ENCODE data around the gene MYPOP.
A peak's percentile ranks its signal among the peaks of the same experiment; 100 is the strongest.

MYPOP gene

DNA sequence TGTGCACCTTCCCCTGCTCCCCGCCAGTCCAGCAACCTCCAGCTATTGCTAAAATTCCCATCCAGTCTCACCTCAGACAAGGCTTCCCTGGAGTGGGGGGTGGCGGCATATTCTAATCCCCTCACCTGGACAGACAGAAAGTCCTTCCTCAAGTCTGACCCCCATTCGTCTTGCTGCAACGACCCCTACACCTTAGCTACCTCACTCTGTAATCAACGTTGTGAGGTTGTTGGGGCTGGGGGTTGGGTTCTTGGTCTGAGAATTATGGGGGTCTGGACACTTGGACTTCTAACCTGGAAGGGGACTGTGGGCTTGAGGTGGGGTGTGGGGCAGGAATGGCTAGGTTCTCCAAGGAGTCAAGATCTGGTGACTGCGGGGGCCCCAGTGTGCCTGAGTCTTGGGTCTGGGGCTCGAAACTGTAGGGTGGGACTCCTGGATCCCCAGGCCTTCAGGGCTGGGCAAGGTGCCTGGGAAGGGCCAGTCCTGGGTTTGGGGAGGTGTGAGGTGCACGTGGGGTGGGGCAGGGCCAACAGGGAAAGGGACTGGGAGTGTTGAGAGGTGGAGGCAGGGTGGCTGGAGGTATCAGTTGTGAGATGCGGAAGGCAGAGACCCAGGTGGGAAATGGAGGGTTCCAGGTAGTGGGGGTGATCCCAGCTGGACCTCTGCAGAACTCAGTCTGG lies 37.0 kb downstream of the MYPOP start:
- Histone ChIP-seq H3K27ac (ENCODE audit: low read depth, low read length) (no peak overlapping the region), H3K36me3 (ENCODE audit: control insufficient read depth in 1 of 2, insufficient read depth in 2 of 2, low read length in 2 of 2) (no peaks in the 10 kb centered on the region), H3K9ac (ENCODE audit: low read depth in 1 of 2, low read length in 2 of 2) (peak overlapping the region; percentile 60 to 71), H3K4me1 (ENCODE audit: control insufficient read depth in 1 of 2, insufficient read depth in 2 of 2, low read length in 2 of 2) (peaks cover 5 to 25% of the 10 kb centered on the region in 2 donors), H3K4me3 (ENCODE audit: low read depth in 1 of 2, low read length in 2 of 2) (peak overlapping the region; percentile 72 to 74), H3K27me3 (ENCODE audit: control insufficient read depth in 1 of 2, insufficient read depth in 2 of 2, low read length in 2 of 2) (no peaks in the 10 kb centered on the region), H3K9me3 (ENCODE audit: control insufficient read depth in 1 of 2, low read length in 2 of 2) (no peaks in the 10 kb centered on the region)

DNA sequence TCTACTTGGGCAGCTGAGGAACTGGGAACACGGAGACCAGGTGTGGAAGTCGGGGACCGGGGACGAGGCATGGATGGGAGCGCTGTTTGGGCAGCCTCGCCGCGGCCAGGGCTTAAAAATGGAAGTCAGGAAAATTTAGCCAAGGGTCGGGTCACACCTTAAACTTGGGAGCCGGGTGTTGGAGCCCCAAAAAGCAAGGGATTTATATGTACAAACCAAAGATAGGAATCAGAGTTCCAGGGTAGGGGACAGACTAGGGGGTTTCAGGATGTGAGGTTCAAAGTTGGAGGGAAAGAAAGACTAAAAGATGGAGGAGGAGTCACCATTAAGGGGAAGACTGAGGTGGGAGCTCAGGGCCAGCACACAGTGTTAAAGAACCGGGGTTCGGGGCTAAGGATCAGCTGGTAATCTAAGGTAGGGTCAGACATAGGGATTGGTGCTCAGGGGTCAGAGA lies 37.8 kb downstream of the MYPOP start:
- Histone ChIP-seq H3K9ac (ENCODE audit: low read depth in 1 of 2, low read length in 2 of 2) (peak overlapping the region; percentile 54 to 71), H3K9me3 (ENCODE audit: control insufficient read depth in 1 of 2, low read length in 2 of 2) (no peaks in the 10 kb centered on the region), H3K4me3 (ENCODE audit: low read depth in 1 of 2, low read length in 2 of 2) (peak overlapping the region; percentile 72 to 74), H3K4me1 (ENCODE audit: control insufficient read depth in 1 of 2, insufficient read depth in 2 of 2, low read length in 2 of 2) (peaks cover 5 to 25% of the 10 kb centered on the region in 2 donors), H3K36me3 (ENCODE audit: control insufficient read depth in 1 of 2, insufficient read depth in 2 of 2, low read length in 2 of 2) (peaks cover 0 to 2% of the 10 kb centered on the region in 2 donors), H3K27ac (ENCODE audit: low read depth, low read length) (peak overlapping the region; percentile 31), H3K27me3 (ENCODE audit: control insufficient read depth in 1 of 2, insufficient read depth in 2 of 2, low read length in 2 of 2) (no peaks in the 10 kb centered on the region)

DNA sequence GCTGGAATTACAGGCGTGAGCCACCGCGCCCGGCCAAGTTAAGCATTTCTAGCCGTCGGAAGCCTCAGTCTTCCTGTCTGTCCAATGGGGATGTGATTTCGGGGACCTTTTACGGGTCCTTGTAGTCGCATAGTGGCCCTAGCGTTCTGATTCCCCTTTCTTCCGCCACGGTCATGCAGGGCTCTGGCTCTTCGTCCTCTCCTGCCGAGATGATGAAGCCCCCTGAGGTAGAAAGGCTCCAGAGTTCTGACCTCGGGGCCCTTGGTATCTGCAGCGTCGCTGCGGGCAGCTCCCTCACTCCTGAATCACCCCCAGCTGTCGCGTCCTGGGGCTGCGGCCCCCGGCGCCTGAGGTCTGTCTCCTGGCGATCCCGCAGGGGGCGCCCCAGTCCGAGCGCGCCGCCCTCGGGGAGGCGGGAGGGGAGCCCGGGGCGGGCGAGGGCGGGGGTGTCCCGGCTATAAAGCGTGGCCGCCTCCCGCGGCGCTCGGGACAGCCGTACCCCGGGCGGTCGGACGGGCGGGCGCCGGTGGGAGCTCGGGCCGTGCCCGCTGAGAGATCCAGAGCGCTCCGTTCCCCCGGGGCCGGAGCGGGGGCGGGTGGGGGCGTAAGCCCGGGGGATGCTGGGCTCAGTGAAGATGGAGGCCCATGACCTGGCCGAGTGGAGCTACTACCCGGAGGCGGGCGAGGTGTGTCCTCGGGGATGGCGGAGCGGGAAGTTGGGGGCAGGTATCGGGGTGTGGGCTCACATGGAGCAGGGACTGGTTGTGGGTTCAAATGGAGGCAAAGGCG lies 38.4 kb downstream of the MYPOP start, which contains the start of gene FOXA3:
TSS of gene FOXA3 (plus strand) at position 487 of the 789 bp plus-strand sequence. CDS start at position 618, 131 bp downstream.
- peak within 1 kb of the TSS; percentile 54 to 71 for H3K9ac ChIP-seq (ENCODE audit: low read depth in 1 of 2, low read length in 2 of 2)
- no peaks in the 10 kb centered on the region for H3K27me3 ChIP-seq (ENCODE audit: control insufficient read depth in 1 of 2, insufficient read depth in 2 of 2, low read length in 2 of 2)
- H3K36me3 ChIP-seq (ENCODE audit: control insufficient read depth in 1 of 2, insufficient read depth in 2 of 2, low read length in 2 of 2) = peaks cover 0 to 8% of the 10 kb centered on the region in 2 donors
- peak within 1 kb of the TSS; percentile 72 to 74 for H3K4me3 ChIP-seq (ENCODE audit: low read depth in 1 of 2, low read length in 2 of 2)
- H3K9me3 ChIP-seq (ENCODE audit: control insufficient read depth in 1 of 2, low read length in 2 of 2) = no peaks in the 10 kb centered on the region
- H3K4me1 ChIP-seq (ENCODE audit: control insufficient read depth in 1 of 2, insufficient read depth in 2 of 2, low read length in 2 of 2) = peaks cover 5 to 25% of the 10 kb centered on the region in 2 donors
- peak within 1 kb of the TSS; percentile 31 for H3K27ac ChIP-seq (ENCODE audit: low read depth, low read length)

DNA sequence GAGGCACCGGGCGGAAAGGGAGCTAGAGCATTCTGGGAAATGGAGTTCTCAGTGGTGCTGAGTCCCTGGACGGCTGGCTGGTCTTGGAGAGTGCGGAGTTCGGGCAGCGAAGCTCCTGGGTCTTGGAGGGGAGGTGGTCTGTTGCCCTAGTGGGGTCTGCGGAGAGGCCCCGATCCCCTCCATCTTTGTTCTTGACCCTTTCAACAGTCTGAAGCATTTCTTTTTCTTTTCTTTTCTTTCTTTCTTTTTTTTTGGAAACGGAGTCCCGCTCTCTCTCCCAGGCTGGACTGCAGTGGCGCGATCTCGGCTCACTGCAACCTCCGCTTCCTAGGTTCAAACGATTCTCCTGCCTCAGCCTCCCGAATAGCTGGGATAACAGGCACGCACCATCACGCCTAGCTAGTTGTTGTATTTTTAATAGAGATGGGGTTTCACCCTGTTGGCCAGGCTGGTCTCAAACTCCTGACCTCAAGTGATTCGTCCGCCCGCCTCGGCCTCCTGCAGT lies 39.0 kb downstream of the MYPOP start:
- H3K4me3 ChIP-seq (ENCODE audit: low read depth in 1 of 2, low read length in 2 of 2) = peak overlapping the region; percentile 51 to 74
- H3K4me1 ChIP-seq (ENCODE audit: control insufficient read depth in 1 of 2, insufficient read depth in 2 of 2, low read length in 2 of 2) = peaks cover 5 to 25% of the 10 kb centered on the region in 2 donors
- peak overlapping the region in 1 of 2 donors; percentile 54 for H3K9ac ChIP-seq (ENCODE audit: low read depth in 1 of 2, low read length in 2 of 2)
- H3K36me3 ChIP-seq (ENCODE audit: control insufficient read depth in 1 of 2, insufficient read depth in 2 of 2, low read length in 2 of 2) = peaks cover 0 to 11% of the 10 kb centered on the region in 2 donors
- no peaks in the 10 kb centered on the region for H3K27me3 ChIP-seq (ENCODE audit: control insufficient read depth in 1 of 2, insufficient read depth in 2 of 2, low read length in 2 of 2)
- H3K9me3 ChIP-seq (ENCODE audit: control insufficient read depth in 1 of 2, low read length in 2 of 2) = no peaks in the 10 kb centered on the region
- no peak overlapping the region for H3K27ac ChIP-seq (ENCODE audit: low read depth, low read length)

DNA sequence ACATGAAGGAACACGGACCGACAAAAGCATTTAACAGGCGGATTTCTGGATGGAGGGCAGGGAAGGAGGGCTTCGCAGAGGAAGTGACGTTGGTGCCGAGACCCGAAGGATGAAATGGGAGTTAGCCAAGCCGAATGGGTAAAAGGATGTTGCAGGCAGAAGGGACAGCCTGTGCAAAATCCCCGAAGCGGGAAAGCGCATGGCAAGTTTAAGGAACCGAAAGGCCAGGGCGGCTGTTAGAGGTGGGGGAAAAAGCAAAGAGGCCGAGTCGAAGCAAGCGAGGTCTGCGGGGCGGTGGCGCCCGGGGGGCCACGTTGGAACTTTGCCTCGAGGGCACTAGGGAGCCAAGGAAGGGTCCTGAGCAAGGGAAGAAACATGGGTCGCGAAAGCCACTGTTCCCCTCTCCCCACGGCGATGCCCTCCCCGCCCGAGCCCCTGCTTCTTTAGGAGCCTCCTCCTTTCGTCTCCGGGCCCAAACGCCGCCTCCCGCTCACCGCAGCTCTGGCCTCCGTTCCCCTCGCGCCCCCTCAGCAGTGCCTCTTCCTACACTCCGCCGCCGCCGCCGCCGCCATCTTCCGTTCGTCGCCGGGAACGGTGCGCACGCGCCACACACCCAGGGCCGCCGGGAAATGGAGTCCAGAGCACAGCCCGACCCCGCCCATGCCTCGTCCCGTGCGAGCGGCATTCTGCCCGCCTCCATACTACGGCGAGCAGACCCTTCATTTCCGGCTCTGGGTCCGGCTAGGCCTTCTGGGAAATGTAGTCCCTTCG lies 39.7 kb downstream of the MYPOP start, which contains the start of gene SYMPK:
TSS of gene SYMPK (minus strand) at position 584 of the 771 bp plus-strand sequence. CDS start 8,652 bp downstream, outside the sequence.
- H3K4me1 ChIP-seq (ENCODE audit: control insufficient read depth in 1 of 2, insufficient read depth in 2 of 2, low read length in 2 of 2) = peaks cover 5 to 25% of the 10 kb centered on the region in 2 donors
- H3K27me3 ChIP-seq (ENCODE audit: control insufficient read depth in 1 of 2, insufficient read depth in 2 of 2, low read length in 2 of 2) = no peaks in the 10 kb centered on the region
- H3K27ac ChIP-seq (ENCODE audit: low read depth, low read length) = peak within 1 kb of the TSS; percentile 79
- H3K36me3 ChIP-seq (ENCODE audit: control insufficient read depth in 1 of 2, insufficient read depth in 2 of 2, low read length in 2 of 2) = peaks cover 0 to 17% of the 10 kb centered on the region in 2 donors
- no peaks in the 10 kb centered on the region for H3K9me3 ChIP-seq (ENCODE audit: control insufficient read depth in 1 of 2, low read length in 2 of 2)
- H3K4me3 ChIP-seq (ENCODE audit: low read depth in 1 of 2, low read length in 2 of 2) = peak within 1 kb of the TSS; percentile 99
- peak within 1 kb of the TSS; percentile 96 to 98 for H3K9ac ChIP-seq (ENCODE audit: low read depth in 1 of 2, low read length in 2 of 2)

DNA sequence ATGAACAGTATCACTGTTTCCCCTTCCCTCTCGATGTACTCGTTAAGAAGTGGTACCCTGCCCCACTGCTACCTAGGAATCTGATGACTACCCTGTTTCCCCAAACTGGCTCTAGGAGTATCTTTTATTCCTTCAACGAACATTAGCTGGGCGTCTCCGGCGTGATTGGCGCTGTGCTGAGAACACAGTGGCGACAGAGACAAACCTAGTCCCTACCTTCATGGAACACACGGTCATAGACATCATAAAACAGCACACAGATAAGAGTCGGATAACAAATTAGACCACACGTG lies 40.2 kb downstream of the MYPOP start:
- Histone ChIP-seq H3K4me1 (ENCODE audit: control insufficient read depth in 1 of 2, insufficient read depth in 2 of 2, low read length in 2 of 2) (peaks cover 5 to 25% of the 10 kb centered on the region in 2 donors), H3K27ac (ENCODE audit: low read depth, low read length) (peak overlapping the region; percentile 79), H3K9ac (ENCODE audit: low read depth in 1 of 2, low read length in 2 of 2) (peak overlapping the region; percentile 96 to 98), H3K27me3 (ENCODE audit: control insufficient read depth in 1 of 2, insufficient read depth in 2 of 2, low read length in 2 of 2) (no peaks in the 10 kb centered on the region), H3K36me3 (ENCODE audit: control insufficient read depth in 1 of 2, insufficient read depth in 2 of 2, low read length in 2 of 2) (peaks cover 0 to 18% of the 10 kb centered on the region in 2 donors), H3K9me3 (ENCODE audit: control insufficient read depth in 1 of 2, low read length in 2 of 2) (no peaks in the 10 kb centered on the region), H3K4me3 (ENCODE audit: low read depth in 1 of 2, low read length in 2 of 2) (peak overlapping the region; percentile 99)

DNA sequence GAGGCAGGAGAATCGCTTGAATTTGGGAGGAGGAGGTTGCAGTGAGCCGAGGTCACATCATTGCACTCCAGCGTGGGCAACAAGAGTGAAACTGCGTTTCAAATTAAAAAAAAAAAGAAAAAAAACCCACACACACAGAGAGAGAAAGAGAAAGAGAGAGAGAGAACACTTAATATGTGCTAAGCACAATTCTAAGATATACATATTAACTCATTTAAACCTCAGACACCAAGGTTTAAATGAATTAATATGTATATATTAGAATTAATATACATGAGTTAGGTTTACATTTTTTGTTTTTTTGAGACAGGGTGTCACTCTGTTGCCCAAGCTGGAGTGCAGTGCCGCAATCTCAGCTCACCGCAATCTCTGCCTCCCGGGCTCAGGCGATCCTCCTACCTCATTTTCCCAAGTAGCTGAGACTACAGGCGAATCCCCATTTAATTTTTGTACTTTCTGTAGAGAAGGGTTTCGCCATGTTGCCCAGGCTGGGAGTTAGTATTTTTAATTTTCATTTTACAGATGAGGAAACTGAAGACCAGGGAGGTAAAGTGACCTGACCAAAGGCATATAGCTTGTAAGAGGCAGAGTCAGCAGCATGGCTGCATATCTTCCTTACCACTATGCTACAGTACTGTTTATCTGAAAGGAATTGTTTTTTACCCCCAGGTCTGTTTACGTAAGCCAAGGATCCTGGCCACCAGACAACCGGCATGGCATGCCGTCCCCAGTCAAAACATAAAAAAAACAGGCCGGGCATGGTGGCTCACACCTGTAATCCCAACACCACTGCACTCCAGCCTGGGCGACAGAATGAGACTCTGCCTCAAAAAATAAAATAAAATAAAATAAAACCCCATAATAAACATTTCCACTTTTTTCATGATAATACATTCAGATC lies 41.8 kb downstream of the MYPOP start:
- Histone ChIP-seq H3K9me3 (ENCODE audit: control insufficient read depth in 1 of 2, low read length in 2 of 2) (no peaks in the 10 kb centered on the region), H3K36me3 (ENCODE audit: control insufficient read depth in 1 of 2, insufficient read depth in 2 of 2, low read length in 2 of 2) (peaks cover 0 to 18% of the 10 kb centered on the region in 2 donors), H3K4me3 (ENCODE audit: low read depth in 1 of 2, low read length in 2 of 2) (no peak overlapping the region), H3K4me1 (ENCODE audit: control insufficient read depth in 1 of 2, insufficient read depth in 2 of 2, low read length in 2 of 2) (peaks cover 5 to 25% of the 10 kb centered on the region in 2 donors), H3K9ac (ENCODE audit: low read depth in 1 of 2, low read length in 2 of 2) (no peak overlapping the region), H3K27me3 (ENCODE audit: control insufficient read depth in 1 of 2, insufficient read depth in 2 of 2, low read length in 2 of 2) (no peaks in the 10 kb centered on the region), H3K27ac (ENCODE audit: low read depth, low read length) (no peak overlapping the region)

DNA sequence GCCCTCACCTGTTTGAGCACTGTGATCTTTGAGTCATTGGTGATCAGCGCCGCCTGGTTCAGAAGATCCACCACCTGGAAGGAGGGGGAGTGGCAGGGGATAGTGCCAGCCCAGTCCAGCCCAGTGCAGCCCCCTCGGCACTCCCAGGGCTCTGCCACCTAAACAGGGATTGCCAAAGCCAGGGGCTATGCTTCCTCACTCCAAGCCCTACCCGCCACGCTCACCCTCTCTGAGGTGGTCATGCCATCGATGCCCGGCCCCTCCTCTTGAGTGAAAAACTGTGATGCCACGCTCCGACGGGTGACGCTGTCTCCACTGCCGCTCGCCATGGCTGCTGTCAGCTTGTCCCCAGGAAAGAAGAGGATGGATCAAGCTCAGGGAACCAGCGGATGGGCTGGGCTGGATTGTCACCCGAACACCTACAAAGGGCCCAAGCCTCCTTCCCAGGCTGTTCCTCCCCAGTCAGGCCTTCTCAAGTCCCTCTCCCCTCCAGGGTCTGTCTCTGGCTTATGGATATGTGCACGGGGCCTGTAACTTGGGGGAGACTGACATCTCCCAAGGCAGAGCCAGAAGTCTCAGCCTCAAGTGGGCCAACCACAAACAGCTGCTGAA lies 48.1 kb downstream of the MYPOP start:
- Histone ChIP-seq H3K4me1 (ENCODE audit: control insufficient read depth in 1 of 2, insufficient read depth in 2 of 2, low read length in 2 of 2) (no peaks in the 10 kb centered on the region), H3K27ac (ENCODE audit: low read depth, low read length) (no peak overlapping the region), H3K4me3 (ENCODE audit: low read depth in 1 of 2, low read length in 2 of 2) (no peak overlapping the region), H3K9me3 (ENCODE audit: control insufficient read depth in 1 of 2, low read length in 2 of 2) (no peaks in the 10 kb centered on the region), H3K36me3 (ENCODE audit: control insufficient read depth in 1 of 2, insufficient read depth in 2 of 2, low read length in 2 of 2) (peaks cover 29 to 57% of the 10 kb centered on the region in 2 donors), H3K9ac (ENCODE audit: low read depth in 1 of 2, low read length in 2 of 2) (no peak overlapping the region), H3K27me3 (ENCODE audit: control insufficient read depth in 1 of 2, insufficient read depth in 2 of 2, low read length in 2 of 2) (no peaks in the 10 kb centered on the region)

DNA sequence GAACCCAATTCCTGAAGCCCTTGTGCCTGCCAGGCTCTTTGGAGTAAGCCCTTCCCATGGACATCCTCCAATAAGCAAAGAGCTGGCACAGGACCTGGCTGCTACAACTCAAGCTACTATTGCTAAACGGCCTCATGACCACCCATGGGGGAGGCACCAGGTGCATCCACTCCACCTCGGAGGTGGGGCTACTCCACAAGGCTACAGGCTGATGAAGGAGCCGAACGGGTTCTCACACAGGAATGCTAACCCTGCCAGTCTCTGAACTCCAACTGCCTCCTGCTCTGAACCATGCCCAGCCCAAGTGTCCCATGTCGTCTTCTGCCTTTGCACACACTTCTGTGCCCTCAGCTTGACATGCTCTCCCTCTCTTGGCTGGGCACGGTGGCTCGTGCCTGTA lies 49.4 kb downstream of the MYPOP start:
- Histone ChIP-seq H3K9me3 (ENCODE audit: control insufficient read depth in 1 of 2, low read length in 2 of 2) (no peaks in the 10 kb centered on the region), H3K36me3 (ENCODE audit: control insufficient read depth in 1 of 2, insufficient read depth in 2 of 2, low read length in 2 of 2) (peaks cover 41 to 62% of the 10 kb centered on the region in 2 donors), H3K4me1 (ENCODE audit: control insufficient read depth in 1 of 2, insufficient read depth in 2 of 2, low read length in 2 of 2) (no peaks in the 10 kb centered on the region), H3K9ac (ENCODE audit: low read depth in 1 of 2, low read length in 2 of 2) (no peak overlapping the region), H3K27ac (ENCODE audit: low read depth, low read length) (no peak overlapping the region), H3K4me3 (ENCODE audit: low read depth in 1 of 2, low read length in 2 of 2) (no peak overlapping the region), H3K27me3 (ENCODE audit: control insufficient read depth in 1 of 2, insufficient read depth in 2 of 2, low read length in 2 of 2) (no peaks in the 10 kb centered on the region)
